Measurements from ENCODE around the gene CCDC179. TPM values are rescaled to one million over a fixed set of nuclear protein-coding genes. Genes with fewer than 3 reads are reported as not detected.

CCDC179 gene
- total RNA-seq, 2 donors from 2014 or later, result not detected

Other genes with a start within 250 kb of the CCDC179 start
- 10 to 100 TPM in 1 of 2 donors, 1 to 10 TPM in 1; 9.4 to 11.0 TPM for gene FANCF, start 234.7 kb downstream of the CCDC179 start, total RNA-seq
- gene GAS2, start 193.9 kb downstream of the CCDC179 start, total RNA-seq, result 1 to 10 TPM in 1 of 2 donors, under 1 TPM in 1; 0.76 to 2.4 TPM
- 10 to 100 TPM; 25.6 to 28.3 TPM for gene SVIP, start 30.7 kb downstream of the CCDC179 start, total RNA-seq

Measured in natural killer cell treated with Interleukin-12 subunit alpha and Interleukin-12 subunit beta and Interleukin-15 and Interleukin-18, amount 100 ng/mL, for 72 hours (primary cell).